HG03060 (cell line): ENCODE results near the gene SLC35F5.
"Not testable (repeated sequence)": the region's sequence is repeated elsewhere in the genome, so short reads cannot be mapped to it uniquely, and the experiment has no call there.

Experiments used
- ATAC-seq: cut with Tn5 transposase; IDR thresholded peaks from one replicate; pipeline ENCODE4 v1.9.1; 2021; ENCODE audit warnings: low read depth, moderate number of reproducible peaks; ENCODE audit not compliant: unreplicated experiment

SLC35F5 gene

GRCh38 chr2:113757138-113757657 lies 756 bp upstream of the SLC35F5 start:
- no peak for ATAC-seq

- peak; percentile 7 for ATAC-seq
These were observed 547 bp downstream of the SLC35F5 start for GRCh38 chr2:113755835-113756354.

DNA sequence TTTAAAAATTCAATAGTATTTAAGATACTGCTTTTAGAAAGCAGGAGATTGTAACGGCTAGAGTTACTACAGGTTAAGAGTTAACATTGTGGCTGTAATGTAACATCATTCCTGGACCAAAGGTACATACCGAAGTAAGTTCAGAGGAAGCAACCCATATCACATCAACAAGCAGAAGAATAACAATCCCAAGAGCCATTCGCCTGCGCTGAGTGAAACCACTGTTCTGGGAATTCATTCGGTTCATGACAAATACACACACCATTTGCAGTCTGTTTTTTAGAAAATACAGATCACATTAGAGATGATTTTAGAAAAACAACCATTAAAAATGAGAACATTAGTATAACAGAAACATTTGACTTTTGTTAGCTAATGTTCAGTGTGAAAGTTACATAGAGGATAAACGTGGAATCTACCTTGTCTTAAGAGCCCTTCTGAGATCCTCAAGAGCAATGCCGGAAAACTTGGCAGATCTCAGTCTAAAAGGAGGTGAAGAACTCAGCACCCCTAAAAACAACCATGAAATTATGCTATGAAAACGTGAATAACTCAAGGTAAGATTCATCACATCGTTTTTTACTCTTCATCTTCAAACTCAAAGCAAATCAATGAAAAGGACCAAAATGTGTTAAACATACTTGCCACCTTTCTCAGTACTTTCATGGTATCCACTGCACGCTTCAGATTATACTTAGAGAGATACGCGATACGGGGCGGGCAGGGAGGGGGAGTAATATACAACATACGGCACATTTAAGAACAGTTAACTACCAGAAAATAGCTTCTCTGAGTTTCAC lies 1.2 kb downstream of the SLC35F5 start:
- ATAC-seq, result no peak

GRCh38 chr2:113754160-113754559 lies 2.3 kb downstream of the SLC35F5 start:
- no peak for ATAC-seq

DNA sequence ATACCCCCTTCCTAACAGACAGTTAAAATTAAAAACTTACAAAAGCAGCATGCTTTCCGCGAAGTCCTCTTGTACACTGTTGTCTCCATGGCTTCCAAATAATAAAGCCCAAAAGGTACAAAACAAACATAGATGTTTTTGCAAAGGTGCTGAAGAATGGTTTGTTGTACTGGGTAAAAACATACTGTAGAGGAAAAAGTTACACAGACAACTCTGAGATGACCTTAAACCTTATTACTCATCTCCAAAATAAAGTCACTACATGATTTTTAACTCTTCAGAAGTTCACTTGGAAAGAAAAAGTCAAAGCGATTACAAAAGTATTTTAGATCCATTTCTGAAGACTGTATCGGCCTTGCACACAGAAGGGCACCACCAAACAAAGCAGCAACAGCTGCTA lies 6.1 kb downstream of the SLC35F5 start:
- no peak for ATAC-seq

DNA sequence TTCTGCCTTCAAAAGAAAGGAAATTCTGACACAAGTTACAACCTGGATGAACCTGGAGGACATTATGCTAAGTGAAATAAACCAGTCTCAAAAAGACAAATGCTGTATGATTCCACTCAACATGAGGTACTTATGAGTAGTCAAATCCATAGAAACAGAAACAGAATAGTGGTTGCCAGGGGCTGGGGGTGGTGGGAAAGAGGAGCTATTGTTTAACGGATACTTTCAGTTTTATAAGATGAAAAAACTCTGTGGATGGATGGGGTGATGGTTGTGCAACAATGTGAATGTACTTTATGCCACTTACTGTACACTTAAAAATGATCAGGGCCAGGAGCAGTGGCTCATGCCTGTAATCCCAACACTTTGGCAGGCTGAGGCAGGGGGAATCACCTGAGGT lies 15.4 kb downstream of the SLC35F5 start:
- ATAC-seq, result no peak

DNA sequence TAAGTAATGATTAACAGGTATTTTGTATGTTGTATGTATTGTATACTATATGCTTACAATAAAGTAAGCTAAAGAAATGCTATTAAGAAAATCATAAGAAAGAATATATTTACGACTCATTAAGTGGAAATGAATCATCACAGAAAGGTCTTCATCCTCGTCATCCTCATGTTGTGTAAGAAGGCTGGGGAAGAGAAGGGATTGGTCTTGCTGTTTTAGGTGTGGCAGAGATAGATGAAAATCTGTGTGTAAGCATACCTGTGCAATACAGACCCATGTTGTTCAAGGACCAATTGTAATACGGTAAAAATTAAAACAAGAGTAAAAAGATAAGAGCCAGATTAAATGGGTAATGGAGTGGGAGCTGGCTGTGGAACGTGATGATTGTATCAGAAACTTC lies 16.6 kb downstream of the SLC35F5 start:
- no peak for ATAC-seq

DNA sequence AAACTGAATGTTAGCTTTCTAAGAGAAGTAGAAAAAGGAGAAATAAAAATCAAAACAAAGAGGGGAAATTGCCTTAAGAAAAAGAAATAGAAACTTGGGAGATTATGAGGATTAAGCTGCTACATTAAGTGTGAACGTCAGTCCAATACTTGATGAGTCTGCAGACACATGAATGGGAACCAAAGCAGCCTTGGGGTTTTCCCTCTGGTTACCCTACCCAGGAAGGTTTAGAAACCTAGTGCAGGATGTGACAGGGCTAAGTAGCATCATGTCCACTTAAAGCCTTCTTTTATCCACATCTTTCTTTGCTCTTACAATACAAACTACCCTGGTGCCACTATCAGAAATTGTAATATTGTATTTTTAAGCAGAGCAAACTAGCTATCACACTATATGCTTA lies 22.3 kb downstream of the SLC35F5 start:
- no peak for ATAC-seq

- ATAC-seq, result no peak
These were observed 32.4 kb downstream of the SLC35F5 start for GRCh38 chr2:113724010-113724409.

DNA sequence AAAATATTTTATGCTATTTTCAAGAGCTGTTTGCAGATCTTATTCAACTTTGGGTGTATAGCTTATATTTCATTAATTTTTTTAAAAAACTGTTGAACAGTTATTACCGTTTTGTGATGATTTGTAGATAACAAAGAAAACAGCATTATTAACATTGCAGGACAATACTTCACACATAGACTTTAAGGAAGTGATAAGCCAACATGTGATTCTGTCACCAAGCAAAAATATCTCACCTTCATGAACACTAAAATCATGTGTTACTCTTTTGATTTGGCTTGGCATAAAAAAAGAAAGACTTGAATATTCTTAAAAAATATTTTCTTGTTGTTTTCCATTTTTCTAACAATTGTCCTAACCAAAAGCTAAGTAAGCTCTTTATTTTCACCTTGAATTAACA lies 33.0 kb downstream of the SLC35F5 start:
- ATAC-seq, result no peak

DNA sequence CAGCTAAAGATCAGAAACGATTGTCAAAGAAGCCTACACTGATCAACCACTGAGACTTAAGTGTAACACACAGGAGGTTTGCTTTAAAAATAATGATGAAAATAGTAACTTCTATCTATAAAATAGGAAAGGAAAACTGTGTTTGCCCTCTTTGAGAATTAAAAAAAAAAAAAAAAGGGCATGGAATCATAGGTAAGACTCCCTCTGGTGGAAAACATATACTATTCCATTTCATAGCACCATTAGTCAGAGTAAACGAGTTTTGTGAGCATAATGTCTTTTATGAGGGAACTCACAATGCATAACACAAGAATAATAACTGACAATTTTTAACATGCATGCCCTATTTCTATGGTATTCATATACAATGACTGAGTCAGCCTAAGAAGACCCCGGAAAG lies 36.3 kb downstream of the SLC35F5 start:
- no peak for ATAC-seq

GRCh38 chr2:113716291-113716690 lies 40.2 kb downstream of the SLC35F5 start:
- ATAC-seq, result no peak

DNA sequence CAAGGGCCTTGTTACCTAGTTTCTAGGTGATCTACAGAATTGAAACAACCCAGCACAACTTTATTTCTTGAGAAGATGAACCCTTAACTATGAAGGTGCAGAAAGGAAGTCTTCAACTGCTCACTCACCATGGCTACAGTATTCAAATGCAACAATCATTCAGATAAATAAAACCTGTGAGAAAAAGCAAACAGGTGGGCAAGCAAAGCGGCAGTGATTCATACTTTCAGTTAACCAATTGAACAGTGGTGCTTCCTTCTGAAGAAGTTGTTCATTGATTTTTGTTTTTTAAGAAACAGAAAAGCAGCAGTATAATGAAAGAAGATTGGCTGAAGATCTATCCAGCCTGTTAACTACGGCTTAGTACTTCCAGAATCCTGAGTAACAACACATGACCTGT lies 43.5 kb downstream of the SLC35F5 start:
- no peak for ATAC-seq

DNA sequence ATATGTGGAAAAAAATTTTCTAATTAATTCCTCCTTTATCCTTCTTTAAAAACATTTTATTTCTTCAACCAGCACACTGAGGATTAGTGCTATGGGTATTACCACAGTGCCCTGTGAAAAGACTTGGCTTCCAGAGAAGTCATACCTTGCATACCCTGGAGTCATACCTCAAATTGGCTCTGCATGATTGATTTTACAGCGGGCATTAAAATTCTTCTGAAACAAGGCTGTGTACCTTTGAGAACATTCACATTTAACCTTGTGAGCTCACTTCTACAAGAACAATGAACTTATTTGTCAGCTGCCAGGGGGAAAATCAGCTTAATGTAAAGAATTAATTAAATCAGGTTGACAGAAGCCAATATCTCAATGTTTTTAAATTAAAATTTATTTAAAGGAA lies 44.6 kb downstream of the SLC35F5 start:
- ATAC-seq, result no peak

DNA sequence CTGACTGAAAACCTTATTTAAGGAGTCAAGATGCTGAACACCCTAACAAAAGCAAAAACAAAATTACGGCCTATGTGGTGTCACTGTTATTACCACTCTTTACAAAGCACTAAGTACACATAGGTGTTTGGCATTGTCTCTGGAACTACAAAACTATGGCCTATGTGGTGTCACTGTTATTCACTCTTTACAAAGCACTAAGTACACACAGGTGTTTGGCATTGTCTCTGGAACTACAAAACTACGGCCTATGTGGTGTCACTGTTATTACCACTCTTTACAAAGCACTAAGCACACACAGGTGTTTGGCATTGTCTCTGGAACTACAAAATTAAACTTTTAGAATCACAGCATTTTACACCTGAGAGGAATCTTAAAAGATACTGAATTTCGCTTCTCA lies 47.4 kb downstream of the SLC35F5 start:
- no peak for ATAC-seq

GRCh38 chr2:113707106-113707505 lies 49.3 kb downstream of the SLC35F5 start:
- ATAC-seq, result no peak

DNA sequence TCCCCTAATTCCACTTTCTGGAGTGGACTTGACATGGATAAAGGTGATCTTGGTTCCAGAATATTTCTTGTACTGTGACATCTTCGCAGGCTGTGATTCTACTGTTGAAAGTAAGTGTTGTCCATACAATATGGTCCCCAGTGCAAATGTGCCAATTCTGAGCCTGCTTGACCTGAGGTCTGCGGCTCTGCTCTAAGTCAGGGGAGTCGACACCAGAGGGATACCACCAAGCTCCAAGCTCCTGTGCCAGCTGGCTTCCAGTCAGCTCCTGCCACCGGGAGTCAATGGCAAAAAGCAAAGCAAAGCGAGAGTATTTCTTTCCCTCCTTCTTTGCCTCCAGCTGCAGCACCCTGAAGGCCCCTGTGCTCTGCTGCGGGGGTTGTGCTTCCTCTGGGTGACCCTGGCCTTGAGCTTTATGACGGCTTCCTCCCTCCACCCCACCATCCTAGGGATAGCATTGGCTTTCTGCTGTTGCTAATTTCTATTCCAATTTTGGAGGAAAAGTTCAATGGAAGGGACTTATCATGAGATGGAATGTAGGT lies 50.4 kb downstream of the SLC35F5 start:
- no peak for ATAC-seq

DNA sequence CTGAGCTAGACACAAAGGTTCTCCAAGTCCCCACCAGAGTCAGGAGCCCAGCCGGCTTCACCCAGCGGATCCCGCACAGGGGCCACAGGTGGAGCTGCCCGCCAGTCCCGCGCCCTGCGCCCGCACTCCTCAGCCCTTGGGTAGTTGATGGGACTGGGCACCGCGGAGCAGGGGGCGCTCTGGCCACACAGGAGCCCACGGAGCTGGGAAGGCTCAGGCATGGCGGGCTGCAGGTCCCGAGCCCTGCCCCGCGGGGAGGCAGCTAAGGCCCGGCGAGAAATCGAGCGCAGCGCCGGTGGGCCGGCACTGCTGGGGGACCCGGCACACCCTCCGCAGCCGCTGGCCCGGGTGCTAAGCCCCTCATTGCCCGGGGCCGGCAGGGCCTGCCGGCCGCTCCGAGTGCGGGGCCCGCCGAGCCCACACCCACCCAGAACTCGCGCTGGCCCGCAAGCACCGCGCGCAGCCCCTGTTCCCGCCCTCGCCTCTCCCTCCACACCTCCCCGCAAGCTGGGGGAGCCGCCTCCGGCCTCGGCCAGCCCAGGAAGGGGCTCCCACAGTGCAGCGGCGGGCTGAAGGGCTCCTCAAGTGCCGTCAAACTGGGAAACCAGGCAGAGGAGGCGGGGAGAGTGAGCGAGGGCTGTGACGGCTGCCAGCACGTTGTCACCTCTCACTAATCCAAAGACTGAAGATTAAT lies 52.0 kb downstream of the SLC35F5 start:
- not testable (repeated sequence) for ATAC-seq

DNA sequence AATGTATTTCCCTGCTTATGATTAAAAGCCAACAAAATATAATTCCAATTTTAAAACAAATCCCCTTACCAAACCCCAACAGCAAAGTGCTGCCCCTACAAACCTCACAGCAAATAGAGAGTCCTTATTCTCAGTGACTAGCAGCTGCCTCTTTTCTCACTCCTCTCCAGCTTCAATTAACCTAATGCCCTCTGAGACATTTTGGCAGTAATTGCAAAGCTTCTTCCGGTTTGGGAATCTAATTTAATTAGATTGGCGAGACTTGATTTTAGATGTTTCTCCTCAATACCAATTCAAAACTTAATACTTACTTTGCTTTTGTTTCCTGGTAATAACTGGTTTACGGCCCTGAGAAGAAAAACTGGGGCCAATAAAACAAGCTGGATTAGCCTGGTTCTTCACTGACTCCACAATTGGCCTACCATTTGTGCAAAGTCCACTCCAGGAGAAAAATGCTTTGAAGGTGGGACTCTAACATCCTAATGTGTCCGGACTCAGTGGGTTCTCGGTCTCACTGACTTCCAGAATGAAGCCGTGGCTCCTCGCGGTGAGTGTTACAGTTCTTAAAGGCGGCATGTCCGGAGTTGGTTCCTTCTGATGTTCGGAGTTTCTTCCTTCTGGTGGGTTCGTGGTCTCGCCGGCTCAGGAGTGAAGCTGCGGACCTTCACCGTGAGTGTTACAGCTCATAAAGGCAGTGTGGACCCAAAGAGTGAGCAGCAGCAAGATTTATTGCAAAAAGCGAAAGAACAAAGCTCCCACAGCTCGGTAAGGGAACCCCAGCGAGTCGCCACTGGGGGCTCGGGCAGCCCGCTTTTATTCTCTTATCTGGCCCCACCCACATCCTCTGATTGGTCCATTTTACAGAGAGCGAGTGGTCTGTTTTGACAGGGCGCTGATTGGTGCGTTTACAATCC lies 52.8 kb downstream of the SLC35F5 start:
- ATAC-seq, result no peak

- peak; percentile 84 for ATAC-seq
These were observed 56.1 kb downstream of the SLC35F5 start for GRCh38 chr2:113700186-113700841.
